DMS79 treated with DMSO at 0.1 percent for 48 hours (cell line): Measurements from ENCODE around the gene NFE2L3.
"Not testable (repeated sequence)": the region's sequence is repeated elsewhere in the genome, so short reads cannot be mapped to it uniquely, and the experiment has no call there.

Experiments used
- DNase-seq: peaks from one replicate; lab custom pipeline; 2025; lab: John Stamatoyannopoulos, UW

The NFE2L3 gene

GRCh38 chr7:26168458-26169023 lies 16.5 kb downstream of the NFE2L3 start:
- no peak for DNase-seq

- no peak for DNase-seq
These were observed 17.3 kb downstream of the NFE2L3 start for GRCh38 chr7:26169271-26169670.

- DNase-seq, result no peak
These were observed 18.7 kb downstream of the NFE2L3 start for GRCh38 chr7:26170663-26171062.

- no peak for DNase-seq
These were observed 19.6 kb downstream of the NFE2L3 start for GRCh38 chr7:26171601-26172000.

GRCh38 chr7:26172048-26172447 lies 20.1 kb downstream of the NFE2L3 start:
- DNase-seq, result no peak

GRCh38 chr7:26175903-26176302 lies 23.9 kb downstream of the NFE2L3 start:
- not testable (repeated sequence) for DNase-seq

- not testable (repeated sequence) for DNase-seq
These were observed 24.7 kb downstream of the NFE2L3 start for GRCh38 chr7:26176696-26177095.

- DNase-seq, result not testable (repeated sequence)
These were observed 25.3 kb downstream of the NFE2L3 start for GRCh38 chr7:26177269-26177668.

GRCh38 chr7:26178272-26178960 lies 26.4 kb downstream of the NFE2L3 start:
- no peak for DNase-seq

- DNase-seq, result no peak
These were observed 27.4 kb downstream of the NFE2L3 start for GRCh38 chr7:26179422-26179821.

GRCh38 chr7:26179826-26180497 lies 28.0 kb downstream of the NFE2L3 start:
- no peak for DNase-seq

GRCh38 chr7:26180792-26181198 lies 28.8 kb downstream of the NFE2L3 start:
- no peak for DNase-seq

GRCh38 chr7:26181474-26182227 lies 29.7 kb downstream of the NFE2L3 start:
- DNase-seq, result no peak

GRCh38 chr7:26182283-26182682 lies 30.3 kb downstream of the NFE2L3 start:
- DNase-seq, result no peak

GRCh38 chr7:26182706-26183105 lies 30.7 kb downstream of the NFE2L3 start:
- DNase-seq, result no peak

GRCh38 chr7:26183545-26184280 lies 31.7 kb downstream of the NFE2L3 start:
- no peak for DNase-seq

- not testable (repeated sequence) for DNase-seq
These were observed 32.5 kb downstream of the NFE2L3 start for GRCh38 chr7:26184281-26185101.

- no peak for DNase-seq
These were observed 33.3 kb downstream of the NFE2L3 start for GRCh38 chr7:26185131-26185843.

GRCh38 chr7:26185844-26186180 lies 33.8 kb downstream of the NFE2L3 start:
- DNase-seq, result no peak
